Large intestine (tissue), 3 donors: Measurements from ENCODE around the gene IPPK. TPM values are rescaled to one million over a fixed set of nuclear protein-coding genes. Genes with fewer than 3 reads are reported as not detected.

Experiments used
- DNase-seq, 2 donors: peaks; one replicate each; pipeline versions ENCODE4 v3.0.0 to v3.0.0-alpha.2; 2013
- H3K27ac ChIP-seq: one replicate; pipeline ENCODE4 v1.5.1; 2013; ENCODE audit warnings: low read length
- H3K27me3 ChIP-seq: 2 replicates; pipeline ENCODE4 v1.6.1; 2013; ENCODE audit warnings: low read length; ENCODE audit not compliant: control insufficient read depth, insufficient read depth
- H3K36me3 ChIP-seq: 2 replicates; pipeline ENCODE4 v1.6.1; 2013; ENCODE audit warnings: low read length; ENCODE audit not compliant: control insufficient read depth, insufficient read depth
- H3K4me1 ChIP-seq: one replicate; pipeline ENCODE4 v1.6.1; 2013; ENCODE audit warnings: low read length; ENCODE audit not compliant: control insufficient read depth, insufficient read depth
- H3K4me3 ChIP-seq: one replicate; pipeline ENCODE4 v1.5.1; 2013; ENCODE audit warnings: low read length
- H3K9me3 ChIP-seq: one replicate; pipeline ENCODE4 v1.6.1; 2013; ENCODE audit warnings: mild to moderate bottlenecking, low read depth, low read length, moderate library complexity; ENCODE audit not compliant: control insufficient read depth
- polyA plus RNA-seq: library from polyadenylated mRNA; unstranded; fragments of 120-200 nt; gene quantifications from one replicate; pipeline ENCODE4 v1.2.1, GENCODE V29; 2013

IPPK gene
- polyA plus RNA-seq, 1 donor = 7.9 TPM

DNA sequence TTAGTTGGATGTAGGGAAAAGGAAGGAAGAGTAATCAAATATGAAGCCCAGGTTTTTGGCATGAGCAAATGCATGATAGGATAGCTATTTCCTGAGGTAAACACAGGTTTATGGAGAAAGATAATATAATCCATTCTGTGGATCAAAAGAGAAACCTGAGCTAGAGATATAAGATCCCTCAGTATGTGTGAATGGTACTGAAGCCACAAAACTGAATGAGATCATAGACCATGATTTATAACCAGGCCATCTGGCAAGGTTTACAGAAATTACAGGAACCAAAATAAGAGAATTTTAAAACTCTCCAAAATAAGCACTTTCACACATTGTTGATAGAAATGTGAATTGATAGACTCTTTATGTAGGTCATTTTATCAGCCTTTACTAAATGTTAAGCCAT lies 105.4 kb downstream of the IPPK start:
- H3K4me1 ChIP-seq = no peaks in the 10 kb centered on the region
- H3K27me3 ChIP-seq = no peaks in the 10 kb centered on the region
- no peak for DNase-seq
- H3K4me3 ChIP-seq = no peak overlapping the region
- no peak overlapping the region for H3K27ac ChIP-seq
- H3K9me3 ChIP-seq = no peaks in the 10 kb centered on the region
- no peaks in the 10 kb centered on the region for H3K36me3 ChIP-seq

Other genes with a start within 250 kb of the IPPK start
- gene OMD, start 245.7 kb downstream of the IPPK start, polyA plus RNA-seq = 0.85 TPM
- gene ASPN, start 187.6 kb downstream of the IPPK start, polyA plus RNA-seq = 40.3 TPM
- 9.8 TPM for gene ECM2, start 134.1 kb downstream of the IPPK start, polyA plus RNA-seq
- gene BICD2, start 94.7 kb upstream of the IPPK start, polyA plus RNA-seq = 11.8 TPM
- gene ZNF484, start 207.9 kb upstream of the IPPK start, polyA plus RNA-seq = 6.2 TPM